MM.1S (cell line): ENCODE data around the gene GYPC.
"Not testable (repeated sequence)": the region's sequence is repeated elsewhere in the genome, so short reads cannot be mapped to it uniquely, and the experiment has no call there.

Experiments used
- DNase-seq: peaks from one replicate; pipeline ENCODE4 v3.0.0-alpha.2; 2015
- H2AFZ ChIP-seq: fragments of 300-600 bp; sonication (generic); 2 replicates; pipeline ENCODE4 v1.6.0; 2016; ENCODE audit warnings: antibody characterized with exemption, low read length
- H3F3A ChIP-seq: fragments of 300-600 bp; sonication (generic); 2 replicates; pipeline ENCODE4 v1.6.1; 2016; ENCODE audit warnings: mild to moderate bottlenecking, antibody characterized with exemption, low read length, moderate library complexity, mixed read lengths; ENCODE audit not compliant: insufficient read depth
- H3K27ac ChIP-seq: fragments of 300-600 bp; sonication (generic); 2 replicates; pipeline ENCODE4 v1.5.1; 2016; ENCODE audit warnings: mild to moderate bottlenecking, low read length
- H3K27me3 ChIP-seq: fragments of 300-600 bp; sonication (generic); replicated peaks from 2 replicates; pipeline ENCODE4 v1.6.0; 2016; ENCODE audit warnings: low read length; ENCODE audit not compliant: insufficient read depth
- H3K36me3 ChIP-seq: fragments of 300-600 bp; sonication (generic); replicated peaks from 2 replicates; pipeline ENCODE4 v1.6.1; 2016; ENCODE audit warnings: mild to moderate bottlenecking, low read length, mixed read lengths; ENCODE audit not compliant: insufficient read depth
- H3K4me1 ChIP-seq: fragments of 300-600 bp; sonication (generic); 2 replicates; pipeline ENCODE4 v1.6.1; 2016; ENCODE audit warnings: low read length, mixed read lengths
- H3K4me2 ChIP-seq: fragments of 300-600 bp; sonication (generic); 2 replicates; pipeline ENCODE4 v1.6.0; 2016; ENCODE audit warnings: low read depth, low read length
- H3K4me3 ChIP-seq: fragments of 300-600 bp; sonication (generic); 2 replicates; pipeline ENCODE4 v1.5.1; 2016; ENCODE audit warnings: low read length, mixed read lengths
- H3K79me2 ChIP-seq: fragments of 300-600 bp; sonication (generic); 2 replicates; pipeline ENCODE4 v1.6.1; 2016; ENCODE audit warnings: mixed run types, low read length, mixed read lengths
- H3K9ac ChIP-seq: fragments of 300-600 bp; sonication (generic); 2 replicates; pipeline ENCODE4 v1.6.1; 2016; ENCODE audit warnings: low read length, mixed read lengths
- H3K9me2 ChIP-seq: fragments of 300-600 bp; sonication (generic); replicated peaks from 2 replicates; pipeline ENCODE4 v1.6.1; 2016; ENCODE audit warnings: mild to moderate bottlenecking, low read length, mixed read lengths; ENCODE audit not compliant: insufficient read depth
- H3K9me3 ChIP-seq: fragments of 300-600 bp; sonication (generic); replicated peaks from 2 replicates; pipeline ENCODE4 v1.6.1; 2016; ENCODE audit warnings: mild to moderate bottlenecking, low read length, mixed read lengths; ENCODE audit not compliant: insufficient read depth
- H4K20me1 ChIP-seq: fragments of 300-600 bp; sonication (generic); 2 replicates; pipeline ENCODE4 v1.6.1; 2016; ENCODE audit warnings: mild to moderate bottlenecking, low read length, moderate library complexity, mixed read lengths; ENCODE audit not compliant: insufficient read depth
- CTCF ChIP-seq: fragments of 300-600 bp; sonication (generic); IDR thresholded peaks from 2 replicates; pipeline ENCODE4 v1.5.1; 2016; ENCODE audit warnings: antibody characterized with exemption, low read length, mixed read lengths
- EZH2 ChIP-seq: fragments of 300-600 bp; sonication (generic); optimal IDR thresholded peaks from 2 replicates; pipeline ENCODE3; 2017; ENCODE audit warnings: low read depth, mild to moderate bottlenecking, antibody characterized with exemption, low read length, mixed read lengths
- EZH2phosphoT487 ChIP-seq: fragments of 300-600 bp; sonication (generic); IDR thresholded peaks from 2 replicates; pipeline ENCODE4 v1.6.1; 2018; ENCODE audit warnings: antibody characterized with exemption, low read length

Gene GYPC

GRCh38 chr2:126714191-126714965, 58.4 kb downstream of the GYPC start:
- TF ChIP-seq EZH2phosphoT487, result no peak
- TF ChIP-seq CTCF, result no peak
- no peak for TF ChIP-seq EZH2
- no peak overlapping the region for H2AFZ ChIP-seq
- DNase-seq, result no peak

DNA sequence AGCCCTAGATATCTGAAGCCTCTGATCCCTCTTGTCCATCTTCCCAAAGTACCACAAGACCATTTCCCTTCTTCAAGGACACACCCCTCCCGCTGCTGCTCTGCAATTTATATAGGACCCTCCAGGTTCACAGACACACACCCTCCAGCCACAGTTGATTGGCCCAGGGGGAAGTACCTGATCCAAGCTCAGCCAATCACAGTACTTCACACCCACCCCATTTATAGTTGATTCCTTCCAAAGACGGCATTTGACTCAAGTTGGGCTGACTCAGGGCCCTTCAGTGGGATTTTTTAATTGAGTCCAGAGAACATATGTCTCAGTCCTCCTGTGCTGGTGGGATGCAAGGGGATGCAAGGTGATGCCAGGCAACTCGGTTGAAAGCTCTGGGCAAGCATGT, 59.2 kb downstream of the GYPC start:
- Histone ChIP-seq H3K4me3 (no peak overlapping the region), H3K4me1 (peaks cover 14% of the 10 kb centered on the region), H3F3A (no peaks in the 10 kb centered on the region), H3K9ac (no peak overlapping the region), H3K9me3 (no peaks in the 10 kb centered on the region), H2AFZ (no peak overlapping the region), H3K4me2 (no peak overlapping the region), H3K27ac (no peak overlapping the region), H3K27me3 (no peaks in the 10 kb centered on the region), H3K9me2 (0 out of 2 replicates have a peak, but pooled peaks cover 3% of the 10 kb centered on the region), H4K20me1 (no peaks in the 10 kb centered on the region), H3K36me3 (no peaks in the 10 kb centered on the region), H3K79me2 (no peaks in the 10 kb centered on the region)
- no peak for TF ChIP-seq EZH2phosphoT487
- no peak for TF ChIP-seq CTCF
- no peak for TF ChIP-seq EZH2
- no peak for DNase-seq

More at GRCh38 chr2:126714191-126714965, 58.4 kb downstream of the GYPC start:
- Histone ChIP-seq H3F3A (no peaks in the 10 kb centered on the region), H3K9me3 (no peaks in the 10 kb centered on the region), H3K4me3 (no peak overlapping the region), H3K9ac (no peak overlapping the region), H3K79me2 (no peaks in the 10 kb centered on the region), H4K20me1 (no peaks in the 10 kb centered on the region), H3K4me1 (peaks cover 7% of the 10 kb centered on the region), H3K4me2 (no peak overlapping the region), H3K9me2 (0 out of 2 replicates have a peak, but pooled peaks cover 3% of the 10 kb centered on the region), H3K36me3 (no peaks in the 10 kb centered on the region), H3K27ac (no peak overlapping the region), H3K27me3 (no peaks in the 10 kb centered on the region)

- Histone ChIP-seq H3K4me3 (no peak overlapping the region), H3K9me3 (no peaks in the 10 kb centered on the region), H2AFZ (no peak overlapping the region), H3K4me2 (no peak overlapping the region), H3K9me2 (0 out of 2 replicates have a peak, but pooled peaks cover 3% of the 10 kb centered on the region), H3K36me3 (no peaks in the 10 kb centered on the region), H3K27ac (no peak overlapping the region), H4K20me1 (no peaks in the 10 kb centered on the region), H3K27me3 (no peaks in the 10 kb centered on the region), H3K9ac (no peak overlapping the region), H3K79me2 (no peaks in the 10 kb centered on the region), H3K4me1 (peaks cover 16% of the 10 kb centered on the region), H3F3A (no peaks in the 10 kb centered on the region)
- no peak for DNase-seq
- no peak for TF ChIP-seq EZH2phosphoT487
Measured at GRCh38 chr2:126715576-126716406, 59.8 kb downstream of the GYPC start.

DNA sequence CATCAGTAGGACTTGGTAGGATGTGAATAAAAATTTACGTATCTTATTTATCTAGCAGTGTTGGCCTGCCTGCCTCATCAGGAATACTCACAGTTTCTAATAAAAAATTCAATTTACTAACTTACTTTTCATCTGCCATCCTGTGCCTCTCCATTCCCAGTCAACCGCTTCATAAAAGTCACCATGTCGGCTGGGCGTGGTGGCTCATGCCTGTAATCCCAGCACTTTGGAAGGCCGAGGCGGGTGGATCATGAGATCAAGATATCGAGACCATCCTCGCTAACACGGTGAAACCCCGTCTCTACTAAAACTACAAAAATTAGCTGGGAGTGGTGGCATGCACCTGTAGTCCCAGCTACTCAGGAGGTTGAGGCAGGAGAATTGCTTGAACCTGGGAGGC, 61.3 kb downstream of the GYPC start:
- H4K20me1 ChIP-seq, H3K36me3 ChIP-seq, H3K79me2 ChIP-seq, H3K4me2 ChIP-seq, H3K27me3 ChIP-seq, H3K9me3 ChIP-seq, H3K4me3 ChIP-seq, DNase-seq, H3K9ac ChIP-seq, H3K9me2 ChIP-seq, H2AFZ ChIP-seq, H3F3A ChIP-seq, H3K27ac ChIP-seq: not testable (repeated sequence)
- peaks cover 16% of the 10 kb centered on the region for H3K4me1 ChIP-seq
